Kidney (tissue), 14 donors: ENCODE results near the gene PTPRH. TPM values are rescaled to one million over a fixed set of nuclear protein-coding genes. Genes with fewer than 3 reads are reported as not detected.

Source experiments
- DNase-seq, 5 donors: peaks; one replicate each; pipeline ENCODE4 v3.0.0-alpha.2; 2013 to 2020
- FAIRE-seq: peaks from 2 replicates; lab custom pipeline; 2012; peaks lifted over from hg19 to GRCh38; lab: Jason Lieb, UNC
- H3K27ac ChIP-seq, 2 donors: one replicate each; pipeline ENCODE4 v1.7.0; 2013; ENCODE audit warnings: low read depth in 2 of 2, low read length in 2 of 2, inconsistent platforms in 1 of 2
- H3K27me3 ChIP-seq: one replicate; pipeline ENCODE4 v1.7.1; 2013; ENCODE audit warnings: low read length, inconsistent platforms; ENCODE audit not compliant: control insufficient read depth, insufficient read depth
- H3K36me3 ChIP-seq, 3 donors: one replicate each; pipeline versions ENCODE4 v1.7.0 to v1.7.1; 2013; ENCODE audit warnings: low read length in 3 of 3, control low read depth in 1 of 3, inconsistent platforms in 1 of 3; ENCODE audit not compliant: insufficient read depth in 3 of 3, control insufficient read depth in 2 of 3
- H3K4me1 ChIP-seq, 3 donors: one replicate each; pipeline versions ENCODE4 v1.7.0 to v1.7.1; 2013; ENCODE audit warnings: low read length in 3 of 3, inconsistent platforms in 1 of 3, low read depth in 1 of 3; ENCODE audit not compliant: control insufficient read depth in 2 of 3, insufficient read depth in 2 of 3
- H3K4me3 ChIP-seq, 3 donors: one replicate each; pipeline versions ENCODE4 v1.7.0 to v1.8.1; 2013; ENCODE audit warnings: low read length in 3 of 3, control low read depth in 1 of 3, inconsistent platforms in 1 of 3
- H3K9ac ChIP-seq, 3 donors: one replicate each; pipeline versions ENCODE4 v1.7.0 to v1.7.1; 2013; ENCODE audit warnings: low read length in 3 of 3, control low read depth in 1 of 3, inconsistent platforms in 1 of 3
- H3K9me3 ChIP-seq, 3 donors: one replicate each; pipeline versions ENCODE4 v1.7.0 to v1.7.1; 2013; ENCODE audit warnings: low read length in 3 of 3, control low read depth in 1 of 3, inconsistent platforms in 1 of 3; ENCODE audit not compliant: control insufficient read depth in 2 of 3, insufficient read depth in 1 of 3
- intact Hi-C: fragments of 100-400 bp; cut with DNase I; formaldehyde crosslinking; loops from one replicate; pipeline ENCODE4 v1.11.1; 2022
- polyA plus RNA-seq: library from polyadenylated mRNA; stranded (reverse); fragments of 350-450 nt; fragmentation: Illumina TruSeq; extraction: RNeasy Lipid Tissue Mini Kit (QIAGEN cat#74804); gene quantifications from one replicate; pipeline ENCODE4 v1.2.3, GENCODE V29; 2014; ENCODE audit warnings: low read depth, low replicate concordance; ENCODE audit not compliant: insufficient read depth
- total RNA-seq: library from RNA; stranded (reverse); fragmentation: NEBNext Ultra II Directional; extraction: Animal tissue kit (Norgen Biotek cat#: 25700); gene quantifications from one replicate; pipeline ENCODE4 v1.2.1, GENCODE V29; 2021
- TF ChIP-seq, protein P1 (sequence below): IDR thresholded peaks from 3 replicates; pipeline ENCODE4 v1.5.1; 2012; ENCODE audit warnings: mild to moderate bottlenecking, moderate library complexity, borderline replicate concordance; ENCODE audit not compliant: insufficient read depth; ENCODE audit errors: extremely low read depth
- donor health status: control.
- donor health status: control.
- donor health status: control.
- donor health status: control.
- donor health status: control.
- donor health status: DM: yes; HTN: yes; CAD: no.
- donor health status: Normal renal cell carcinoma (clear cell type).

PTPRH gene
- total and polyA plus RNA-seq, 2 donors from 2014 or later: 2.8 TPM; not detected in 1

- no peak overlapping the region for H3K4me3 ChIP-seq
- DNase-seq: peak in 3 of 5 donors; percentile 76 to 83 (median 80)
- no peaks in the 10 kb centered on the region for H3K9me3 ChIP-seq
- TF ChIP-seq, protein P1, sequence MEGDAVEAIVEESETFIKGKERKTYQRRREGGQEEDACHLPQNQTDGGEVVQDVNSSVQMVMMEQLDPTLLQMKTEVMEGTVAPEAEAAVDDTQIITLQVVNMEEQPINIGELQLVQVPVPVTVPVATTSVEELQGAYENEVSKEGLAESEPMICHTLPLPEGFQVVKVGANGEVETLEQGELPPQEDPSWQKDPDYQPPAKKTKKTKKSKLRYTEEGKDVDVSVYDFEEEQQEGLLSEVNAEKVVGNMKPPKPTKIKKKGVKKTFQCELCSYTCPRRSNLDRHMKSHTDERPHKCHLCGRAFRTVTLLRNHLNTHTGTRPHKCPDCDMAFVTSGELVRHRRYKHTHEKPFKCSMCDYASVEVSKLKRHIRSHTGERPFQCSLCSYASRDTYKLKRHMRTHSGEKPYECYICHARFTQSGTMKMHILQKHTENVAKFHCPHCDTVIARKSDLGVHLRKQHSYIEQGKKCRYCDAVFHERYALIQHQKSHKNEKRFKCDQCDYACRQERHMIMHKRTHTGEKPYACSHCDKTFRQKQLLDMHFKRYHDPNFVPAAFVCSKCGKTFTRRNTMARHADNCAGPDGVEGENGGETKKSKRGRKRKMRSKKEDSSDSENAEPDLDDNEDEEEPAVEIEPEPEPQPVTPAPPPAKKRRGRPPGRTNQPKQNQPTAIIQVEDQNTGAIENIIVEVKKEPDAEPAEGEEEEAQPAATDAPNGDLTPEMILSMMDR: no peak
- peaks cover 10 to 36% (median 16%) of the 10 kb centered on the region in 3 donors for H3K36me3 ChIP-seq
- H3K27me3 ChIP-seq: no peaks in the 10 kb centered on the region
- intact Hi-C loops: no loop called here
- H3K27ac ChIP-seq: no peak overlapping the region
- no peak for FAIRE-seq
- no peak overlapping the region for H3K9ac ChIP-seq
- H3K4me1 ChIP-seq: peaks cover 0 to 4% (median 3%) of the 10 kb centered on the region in 3 donors
Measured at GRCh38 chr19:55232286-55232602, 22.9 kb upstream of the PTPRH start.

GRCh38 chr19:55231391-55232285, 22.3 kb upstream of the PTPRH start:
- FAIRE-seq: no peak
- no peak overlapping the region for H3K27ac ChIP-seq
- no peak for DNase-seq

DNA sequence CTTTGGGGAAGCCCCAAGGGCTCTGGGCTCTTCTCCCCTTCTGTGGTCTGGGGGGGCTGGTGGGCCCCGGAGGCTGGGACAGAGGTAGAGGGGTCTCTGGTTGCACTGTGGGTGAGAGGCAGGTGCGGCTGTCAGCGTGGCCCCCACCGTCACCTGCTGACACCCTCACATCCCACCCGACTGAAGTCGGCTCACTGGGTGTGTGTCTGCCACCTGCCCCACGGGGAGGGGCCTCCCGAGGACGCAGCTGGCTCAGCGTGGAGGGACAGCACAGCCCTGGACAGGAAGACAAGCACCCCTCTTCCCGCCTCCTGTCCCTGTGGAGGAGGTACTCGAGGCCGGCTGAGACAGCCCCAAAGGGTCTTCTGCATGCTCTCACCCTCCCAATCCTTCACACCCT, 21.5 kb upstream of the PTPRH start:
- FAIRE-seq: no peak

More at GRCh38 chr19:55231391-55232285, 22.3 kb upstream of the PTPRH start:
- Histone ChIP-seq H3K27me3 (no peaks in the 10 kb centered on the region), H3K9ac (no peak overlapping the region), H3K4me1 (peaks cover 0 to 4% (median 3%) of the 10 kb centered on the region in 3 donors), H3K4me3 (no peak overlapping the region), H3K36me3 (peaks cover 6 to 29% (median 12%) of the 10 kb centered on the region in 3 donors), H3K9me3 (no peaks in the 10 kb centered on the region)
- intact Hi-C loops: no loop called here
- TF ChIP-seq, protein P1: no peak

More for the DNA sequence above, 21.5 kb upstream of the PTPRH start:
- Histone ChIP-seq H3K27ac (no peak overlapping the region), H3K4me3 (no peak overlapping the region), H3K36me3 (peaks cover 6 to 24% (median 12%) of the 10 kb centered on the region in 3 donors), H3K9me3 (no peaks in the 10 kb centered on the region), H3K9ac (no peak overlapping the region), H3K4me1 (peaks cover 0 to 4% (median 3%) of the 10 kb centered on the region in 3 donors), H3K27me3 (no peaks in the 10 kb centered on the region)
- intact Hi-C loops: no loop called here
- TF ChIP-seq, protein P1: no peak
- no peak for DNase-seq
